ENCODE results near the gene FASN. TPM values are rescaled to one million over a fixed set of nuclear protein-coding genes. Genes with fewer than 3 reads are reported as not detected.

The FASN gene
- polyA plus RNA-seq, 1 donor from 2014 or later, result 26.4 TPM

DNA sequence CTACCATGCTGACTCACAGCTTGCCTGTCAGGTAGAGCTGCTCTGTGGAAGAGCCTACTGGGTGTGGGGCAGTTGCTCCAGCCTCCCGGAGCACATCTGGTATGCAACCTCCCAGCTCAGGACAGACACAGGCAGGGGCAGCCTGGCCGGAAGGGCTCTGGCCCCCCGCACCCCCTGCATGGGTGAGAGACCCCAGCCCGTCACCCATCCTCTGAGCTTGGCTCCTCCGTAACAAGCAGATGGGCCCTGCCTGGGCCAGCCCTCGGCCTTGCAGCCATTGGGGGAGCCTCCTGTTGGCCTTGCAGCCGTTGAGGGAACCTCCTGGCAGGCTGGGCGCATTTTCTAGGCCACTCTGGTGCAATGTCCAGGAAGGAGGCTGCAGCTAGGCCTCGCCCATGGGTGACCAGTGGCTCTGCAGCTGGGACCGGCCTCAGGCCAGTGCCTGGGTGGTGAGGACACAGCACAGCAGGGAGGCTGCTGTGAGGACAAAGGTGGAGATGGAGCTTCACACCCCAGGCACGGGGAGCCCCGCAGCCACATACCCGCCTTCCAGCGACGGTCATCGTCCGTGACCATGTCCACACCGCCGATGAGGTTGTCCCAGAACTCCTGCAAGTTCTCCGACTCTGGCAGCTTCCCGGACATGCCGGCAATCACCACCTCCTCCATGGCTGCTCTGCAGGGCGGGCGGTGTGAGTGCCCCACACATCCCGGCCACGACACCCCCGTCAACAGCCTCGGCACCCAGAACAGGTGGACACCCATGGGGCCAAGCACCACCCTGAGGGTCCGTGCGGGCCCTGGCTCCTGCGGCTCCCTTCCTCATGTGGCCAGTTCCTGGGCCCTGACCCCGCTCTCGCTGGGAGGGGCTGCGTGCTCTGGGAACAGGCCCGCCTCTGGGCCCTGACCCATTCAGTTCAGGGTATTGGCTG lies 2.0 kb downstream of the FASN start:
- TF ChIP-seq, protein P1, sequence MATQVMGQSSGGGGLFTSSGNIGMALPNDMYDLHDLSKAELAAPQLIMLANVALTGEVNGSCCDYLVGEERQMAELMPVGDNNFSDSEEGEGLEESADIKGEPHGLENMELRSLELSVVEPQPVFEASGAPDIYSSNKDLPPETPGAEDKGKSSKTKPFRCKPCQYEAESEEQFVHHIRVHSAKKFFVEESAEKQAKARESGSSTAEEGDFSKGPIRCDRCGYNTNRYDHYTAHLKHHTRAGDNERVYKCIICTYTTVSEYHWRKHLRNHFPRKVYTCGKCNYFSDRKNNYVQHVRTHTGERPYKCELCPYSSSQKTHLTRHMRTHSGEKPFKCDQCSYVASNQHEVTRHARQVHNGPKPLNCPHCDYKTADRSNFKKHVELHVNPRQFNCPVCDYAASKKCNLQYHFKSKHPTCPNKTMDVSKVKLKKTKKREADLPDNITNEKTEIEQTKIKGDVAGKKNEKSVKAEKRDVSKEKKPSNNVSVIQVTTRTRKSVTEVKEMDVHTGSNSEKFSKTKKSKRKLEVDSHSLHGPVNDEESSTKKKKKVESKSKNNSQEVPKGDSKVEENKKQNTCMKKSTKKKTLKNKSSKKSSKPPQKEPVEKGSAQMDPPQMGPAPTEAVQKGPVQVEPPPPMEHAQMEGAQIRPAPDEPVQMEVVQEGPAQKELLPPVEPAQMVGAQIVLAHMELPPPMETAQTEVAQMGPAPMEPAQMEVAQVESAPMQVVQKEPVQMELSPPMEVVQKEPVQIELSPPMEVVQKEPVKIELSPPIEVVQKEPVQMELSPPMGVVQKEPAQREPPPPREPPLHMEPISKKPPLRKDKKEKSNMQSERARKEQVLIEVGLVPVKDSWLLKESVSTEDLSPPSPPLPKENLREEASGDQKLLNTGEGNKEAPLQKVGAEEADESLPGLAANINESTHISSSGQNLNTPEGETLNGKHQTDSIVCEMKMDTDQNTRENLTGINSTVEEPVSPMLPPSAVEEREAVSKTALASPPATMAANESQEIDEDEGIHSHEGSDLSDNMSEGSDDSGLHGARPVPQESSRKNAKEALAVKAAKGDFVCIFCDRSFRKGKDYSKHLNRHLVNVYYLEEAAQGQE (IDR thresholded peaks at IDR 0.05; ENCODE audit: borderline replicate concordance), result no peak
- no peak for TF ChIP-seq POLR2AphosphoS5 (IDR thresholded peaks at IDR 0.05)
- TF ChIP-seq EP300 (conservative IDR thresholded peaks at IDR 0.05; ENCODE audit: poor library complexity, severe bottlenecking), result no peak
- no peak for TF ChIP-seq MXI1 (conservative IDR thresholded peaks at IDR 0.05; ENCODE audit: poor library complexity, severe bottlenecking)
- TF ChIP-seq RAD21 (conservative IDR thresholded peaks at IDR 0.05), result no peak
- TF ChIP-seq SMC3 (conservative IDR thresholded peaks at IDR 0.05; ENCODE audit: poor library complexity), result no peak
- TF ChIP-seq TAF1 (IDR thresholded peaks at IDR 0.05; ENCODE audit: low read depth), result no peak
- no peak for TF ChIP-seq EZH2 (IDR thresholded peaks at IDR 0.05; ENCODE audit: borderline replicate concordance, insufficient read depth, low read length, poor library complexity, severe bottlenecking)
- TF ChIP-seq, protein P2, sequence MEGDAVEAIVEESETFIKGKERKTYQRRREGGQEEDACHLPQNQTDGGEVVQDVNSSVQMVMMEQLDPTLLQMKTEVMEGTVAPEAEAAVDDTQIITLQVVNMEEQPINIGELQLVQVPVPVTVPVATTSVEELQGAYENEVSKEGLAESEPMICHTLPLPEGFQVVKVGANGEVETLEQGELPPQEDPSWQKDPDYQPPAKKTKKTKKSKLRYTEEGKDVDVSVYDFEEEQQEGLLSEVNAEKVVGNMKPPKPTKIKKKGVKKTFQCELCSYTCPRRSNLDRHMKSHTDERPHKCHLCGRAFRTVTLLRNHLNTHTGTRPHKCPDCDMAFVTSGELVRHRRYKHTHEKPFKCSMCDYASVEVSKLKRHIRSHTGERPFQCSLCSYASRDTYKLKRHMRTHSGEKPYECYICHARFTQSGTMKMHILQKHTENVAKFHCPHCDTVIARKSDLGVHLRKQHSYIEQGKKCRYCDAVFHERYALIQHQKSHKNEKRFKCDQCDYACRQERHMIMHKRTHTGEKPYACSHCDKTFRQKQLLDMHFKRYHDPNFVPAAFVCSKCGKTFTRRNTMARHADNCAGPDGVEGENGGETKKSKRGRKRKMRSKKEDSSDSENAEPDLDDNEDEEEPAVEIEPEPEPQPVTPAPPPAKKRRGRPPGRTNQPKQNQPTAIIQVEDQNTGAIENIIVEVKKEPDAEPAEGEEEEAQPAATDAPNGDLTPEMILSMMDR (IDR thresholded peaks at IDR 0.05; ENCODE audit: poor library complexity, severe bottlenecking), result no peak
- Histone ChIP-seq H3K9me2 (ENCODE audit: insufficient read depth, low read length) (no peaks in the 10 kb centered on the region), H3F3A (ENCODE audit: insufficient read depth, low read length, poor library complexity, severe bottlenecking) (no peaks in the 10 kb centered on the region), H3K27me3 (ENCODE audit: insufficient read depth, low read depth, low read length) (no peaks in the 10 kb centered on the region), H3K4me3 (ENCODE audit: low read length) (peak overlapping the region; percentile 95), H3K9me3 (ENCODE audit: low read length) (no peaks in the 10 kb centered on the region), H3K27ac (ENCODE audit: low read length) (no peak overlapping the region), H3K79me2 (replicated peaks; ENCODE audit: insufficient read depth, low read length) (peaks cover 24% of the 10 kb centered on the region), H2AFZ (ENCODE audit: low read depth, low read length) (no peak overlapping the region), H4K20me1 (ENCODE audit: insufficient read depth) (no peaks in the 10 kb centered on the region), H3K36me3 (ENCODE audit: insufficient read depth, low read length) (no peaks in the 10 kb centered on the region), H3K9ac (ENCODE audit: low read length) (peak overlapping the region; percentile 90), H3K4me2 (ENCODE audit: low read length) (peak overlapping the region; percentile 91)

DNA sequence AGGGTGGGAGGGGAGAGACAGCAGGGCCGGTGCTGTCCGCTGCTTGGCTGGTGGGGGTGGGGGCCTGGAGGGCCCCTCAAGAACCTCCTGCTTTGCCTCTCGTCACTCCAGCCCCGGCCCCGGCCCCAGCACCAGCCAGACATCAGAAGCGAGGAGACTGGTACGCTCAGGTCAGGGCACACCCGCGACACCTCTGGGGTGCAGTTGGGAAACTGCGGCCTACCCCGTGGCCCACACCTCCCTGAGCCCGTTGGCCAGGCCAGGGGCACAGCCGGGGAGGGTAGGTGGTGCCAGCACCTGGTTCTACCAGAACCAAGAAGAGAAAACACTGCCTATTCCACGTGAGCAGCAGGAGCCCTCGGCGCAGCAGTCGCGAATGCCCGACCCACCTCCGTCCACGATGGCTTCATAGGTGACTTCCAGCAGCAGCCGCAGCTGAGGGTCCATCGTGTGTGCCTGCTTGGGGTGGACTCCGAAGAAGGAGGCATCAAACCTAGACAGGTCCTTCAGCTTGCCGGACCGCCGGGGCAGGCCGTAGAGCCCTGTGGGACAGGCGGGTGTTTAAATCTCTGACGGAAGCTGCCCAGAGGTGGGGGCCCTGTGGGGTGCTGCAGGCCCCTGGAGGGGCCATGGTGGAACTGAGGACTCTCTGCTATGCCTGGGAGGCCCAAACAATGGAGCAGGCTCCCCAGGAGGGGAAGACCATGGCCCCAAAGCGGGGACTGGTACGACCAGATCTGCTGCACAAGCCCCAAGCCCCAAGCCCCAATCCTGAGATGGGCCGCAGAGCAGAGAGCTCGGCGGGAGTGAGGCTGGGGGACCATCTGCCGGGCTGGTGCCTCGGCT lies 2.9 kb downstream of the FASN start:
- Histone ChIP-seq H3K9ac (ENCODE audit: low read length) (no peak overlapping the region), H3K27me3 (ENCODE audit: insufficient read depth, low read depth, low read length) (no peaks in the 10 kb centered on the region), H4K20me1 (ENCODE audit: insufficient read depth) (no peaks in the 10 kb centered on the region), H3K9me3 (ENCODE audit: low read length) (no peaks in the 10 kb centered on the region), H3K4me2 (ENCODE audit: low read length) (no peak overlapping the region), H3F3A (ENCODE audit: insufficient read depth, low read length, poor library complexity, severe bottlenecking) (no peaks in the 10 kb centered on the region), H3K79me2 (replicated peaks; ENCODE audit: insufficient read depth, low read length) (peaks cover 24% of the 10 kb centered on the region), H2AFZ (ENCODE audit: low read depth, low read length) (no peak overlapping the region), H3K4me3 (ENCODE audit: low read length) (peak overlapping the region; percentile 95), H3K9me2 (ENCODE audit: insufficient read depth, low read length) (no peaks in the 10 kb centered on the region), H3K27ac (ENCODE audit: low read length) (no peak overlapping the region), H3K36me3 (ENCODE audit: insufficient read depth, low read length) (no peaks in the 10 kb centered on the region)
- TF ChIP-seq EP300 (conservative IDR thresholded peaks at IDR 0.05; ENCODE audit: poor library complexity, severe bottlenecking) (no peak), POLR2AphosphoS5 (IDR thresholded peaks at IDR 0.05) (no peak), TAF1 (IDR thresholded peaks at IDR 0.05; ENCODE audit: low read depth) (no peak), RAD21 (conservative IDR thresholded peaks at IDR 0.05) (no peak), SMC3 (conservative IDR thresholded peaks at IDR 0.05; ENCODE audit: poor library complexity) (no peak), EZH2 (IDR thresholded peaks at IDR 0.05; ENCODE audit: borderline replicate concordance, insufficient read depth, low read length, poor library complexity, severe bottlenecking) (no peak), MXI1 (conservative IDR thresholded peaks at IDR 0.05; ENCODE audit: poor library complexity, severe bottlenecking) (no peak)
- TF ChIP-seq, protein P1 (IDR thresholded peaks at IDR 0.05; ENCODE audit: borderline replicate concordance), result no peak
- TF ChIP-seq, protein P2 (IDR thresholded peaks at IDR 0.05; ENCODE audit: poor library complexity, severe bottlenecking), result no peak
